Measurements from ENCODE around the gene UTP25. TPM values are rescaled to one million over a fixed set of nuclear protein-coding genes. Genes with fewer than 3 reads are reported as not detected.

UTP25 gene
- total and polyA plus RNA-seq, 2 experiments from 2014 or later, result 3.6 to 8.9 TPM

DNA sequence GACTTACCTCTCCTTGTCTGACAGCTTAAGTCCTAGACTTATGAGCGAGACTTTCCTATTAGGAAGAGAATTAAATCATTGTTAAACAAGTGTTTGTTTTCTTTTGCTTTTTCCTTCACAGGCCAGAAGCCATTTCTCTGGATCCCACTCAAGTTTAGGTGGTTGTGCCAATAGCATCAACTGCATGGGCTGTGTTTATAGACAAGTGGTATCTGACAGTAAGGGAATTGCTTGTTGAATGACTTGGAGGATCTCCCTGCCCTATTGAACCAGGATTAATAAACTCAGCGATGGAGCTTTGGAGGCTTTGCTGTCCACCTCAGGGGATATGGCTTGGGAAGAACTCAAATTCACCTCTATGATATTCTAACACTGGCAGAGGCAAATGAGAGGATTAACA lies 43.7 kb downstream of the UTP25 start:
- Histone ChIP-seq H3K36me3 (ENCODE audit: insufficient read depth) (peaks cover 5% of the 10 kb centered on the region; the same call in 1 of the 2 replicates), H3K4me2 (no peak overlapping the region), H3F3A (replicated peaks; ENCODE audit: low read depth) (no peaks in the 10 kb centered on the region), H3K27me3 (ENCODE audit: insufficient read depth) (no peaks in the 10 kb centered on the region), H3K79me2 (replicated peaks; ENCODE audit: insufficient read depth) (no peaks in the 10 kb centered on the region), H4K20me1 (replicated peaks; ENCODE audit: insufficient read depth) (no peaks in the 10 kb centered on the region), H3K4me1 (ENCODE audit: insufficient read depth) (no peaks in the 10 kb centered on the region), H3K9me2 (ENCODE audit: insufficient read depth) (no peaks in the 10 kb centered on the region), H3K4me3 (no peak overlapping the region), H2AFZ (no peak overlapping the region), H3K27ac (ENCODE audit: low read depth) (no peak overlapping the region)
- Mint-ChIP-seq H3K27ac (no peak overlapping the region), H3K4me3 (no peak overlapping the region), H3K9me3 (peaks cover 16% of the 10 kb centered on the region), H3K36me3 (ENCODE audit: low read depth) (peaks cover 4% of the 10 kb centered on the region; the same call in 2 of the 3 replicates), H3K4me1 (peaks cover 3% of the 10 kb centered on the region; the same call in 1 of the 3 replicates), H3K27me3 (ENCODE audit: insufficient read depth, low read depth, poor library complexity) (no peaks in the 10 kb centered on the region)
- DNase-seq (ENCODE audit: low spot score) (no peak), ATAC-seq (no peak)
- TF ChIP-seq, protein P1, sequence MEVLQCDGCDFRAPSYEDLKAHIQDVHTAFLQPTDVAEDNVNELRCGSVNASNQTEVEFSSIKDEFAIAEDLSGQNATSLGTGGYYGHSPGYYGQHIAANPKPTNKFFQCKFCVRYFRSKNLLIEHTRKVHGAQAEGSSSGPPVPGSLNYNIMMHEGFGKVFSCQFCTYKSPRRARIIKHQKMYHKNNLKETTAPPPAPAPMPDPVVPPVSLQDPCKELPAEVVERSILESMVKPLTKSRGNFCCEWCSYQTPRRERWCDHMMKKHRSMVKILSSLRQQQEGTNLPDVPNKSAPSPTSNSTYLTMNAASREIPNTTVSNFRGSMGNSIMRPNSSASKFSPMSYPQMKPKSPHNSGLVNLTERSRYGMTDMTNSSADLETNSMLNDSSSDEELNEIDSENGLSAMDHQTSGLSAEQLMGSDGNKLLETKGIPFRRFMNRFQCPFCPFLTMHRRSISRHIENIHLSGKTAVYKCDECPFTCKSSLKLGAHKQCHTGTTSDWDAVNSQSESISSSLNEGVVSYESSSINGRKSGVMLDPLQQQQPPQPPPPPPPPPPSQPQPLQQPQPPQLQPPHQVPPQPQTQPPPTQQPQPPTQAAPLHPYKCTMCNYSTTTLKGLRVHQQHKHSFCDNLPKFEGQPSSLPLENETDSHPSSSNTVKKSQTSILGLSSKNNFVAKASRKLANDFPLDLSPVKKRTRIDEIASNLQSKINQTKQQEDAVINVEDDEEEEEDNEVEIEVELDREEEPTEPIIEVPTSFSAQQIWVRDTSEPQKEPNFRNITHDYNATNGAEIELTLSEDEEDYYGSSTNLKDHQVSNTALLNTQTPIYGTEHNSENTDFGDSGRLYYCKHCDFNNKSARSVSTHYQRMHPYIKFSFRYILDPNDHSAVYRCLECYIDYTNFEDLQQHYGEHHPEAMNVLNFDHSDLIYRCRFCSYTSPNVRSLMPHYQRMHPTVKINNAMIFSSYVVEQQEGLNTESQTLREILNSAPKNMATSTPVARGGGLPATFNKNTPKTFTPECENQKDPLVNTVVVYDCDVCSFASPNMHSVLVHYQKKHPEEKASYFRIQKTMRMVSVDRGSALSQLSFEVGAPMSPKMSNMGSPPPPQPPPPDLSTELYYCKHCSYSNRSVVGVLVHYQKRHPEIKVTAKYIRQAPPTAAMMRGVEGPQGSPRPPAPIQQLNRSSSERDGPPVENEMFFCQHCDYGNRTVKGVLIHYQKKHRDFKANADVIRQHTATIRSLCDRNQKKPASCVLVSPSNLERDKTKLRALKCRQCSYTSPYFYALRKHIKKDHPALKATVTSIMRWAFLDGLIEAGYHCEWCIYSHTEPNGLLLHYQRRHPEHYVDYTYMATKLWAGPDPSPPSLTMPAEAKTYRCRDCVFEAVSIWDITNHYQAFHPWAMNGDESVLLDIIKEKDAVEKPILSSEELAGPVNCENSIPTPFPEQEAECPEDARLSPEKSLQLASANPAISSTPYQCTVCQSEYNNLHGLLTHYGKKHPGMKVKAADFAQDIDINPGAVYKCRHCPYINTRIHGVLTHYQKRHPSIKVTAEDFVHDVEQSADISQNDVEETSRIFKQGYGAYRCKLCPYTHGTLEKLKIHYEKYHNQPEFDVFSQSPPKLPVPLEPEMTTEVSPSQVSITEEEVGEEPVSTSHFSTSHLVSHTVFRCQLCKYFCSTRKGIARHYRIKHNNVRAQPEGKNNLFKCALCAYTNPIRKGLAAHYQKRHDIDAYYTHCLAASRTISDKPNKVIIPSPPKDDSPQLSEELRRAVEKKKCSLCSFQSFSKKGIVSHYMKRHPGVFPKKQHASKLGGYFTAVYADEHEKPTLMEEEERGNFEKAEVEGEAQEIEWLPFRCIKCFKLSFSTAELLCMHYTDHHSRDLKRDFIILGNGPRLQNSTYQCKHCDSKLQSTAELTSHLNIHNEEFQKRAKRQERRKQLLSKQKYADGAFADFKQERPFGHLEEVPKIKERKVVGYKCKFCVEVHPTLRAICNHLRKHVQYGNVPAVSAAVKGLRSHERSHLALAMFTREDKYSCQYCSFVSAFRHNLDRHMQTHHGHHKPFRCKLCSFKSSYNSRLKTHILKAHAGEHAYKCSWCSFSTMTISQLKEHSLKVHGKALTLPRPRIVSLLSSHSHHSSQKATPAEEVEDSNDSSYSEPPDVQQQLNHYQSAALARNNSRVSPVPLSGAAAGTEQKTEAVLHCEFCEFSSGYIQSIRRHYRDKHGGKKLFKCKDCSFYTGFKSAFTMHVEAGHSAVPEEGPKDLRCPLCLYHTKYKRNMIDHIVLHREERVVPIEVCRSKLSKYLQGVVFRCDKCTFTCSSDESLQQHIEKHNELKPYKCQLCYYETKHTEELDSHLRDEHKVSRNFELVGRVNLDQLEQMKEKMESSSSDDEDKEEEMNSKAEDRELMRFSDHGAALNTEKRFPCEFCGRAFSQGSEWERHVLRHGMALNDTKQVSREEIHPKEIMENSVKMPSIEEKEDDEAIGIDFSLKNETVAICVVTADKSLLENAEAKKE (CRISPR knock-in tag; IDR thresholded peaks at IDR 0.05), result no peak
- TF ChIP-seq CREB1 (CRISPR knock-in tag; IDR thresholded peaks at IDR 0.05; ENCODE audit: low read depth) (no peak), ZNF331 (CRISPR knock-in tag; IDR thresholded peaks at IDR 0.05; ENCODE audit: low read depth) (no peak), JUNB (IDR thresholded peaks at IDR 0.05; ENCODE audit: unreplicated experiment) (no peak), NANOG (IDR thresholded peaks at IDR 0.05; ENCODE audit: borderline replicate concordance) (no peak), EZH2 (IDR thresholded peaks at IDR 0.05; ENCODE audit: low read depth, unreplicated experiment) (no peak), POLR2AphosphoS5 (IDR thresholded peaks at IDR 0.05; ENCODE audit: low read depth) (no peak), STAT1 (IDR thresholded peaks at IDR 0.05; ENCODE audit: unreplicated experiment) (no peak), ZNF114 (CRISPR knock-in tag; IDR thresholded peaks at IDR 0.05) (no peak), EZH2phosphoT487 (IDR thresholded peaks at IDR 0.05; ENCODE audit: unreplicated experiment) (no peak)
- TF ChIP-seq, protein P2, sequence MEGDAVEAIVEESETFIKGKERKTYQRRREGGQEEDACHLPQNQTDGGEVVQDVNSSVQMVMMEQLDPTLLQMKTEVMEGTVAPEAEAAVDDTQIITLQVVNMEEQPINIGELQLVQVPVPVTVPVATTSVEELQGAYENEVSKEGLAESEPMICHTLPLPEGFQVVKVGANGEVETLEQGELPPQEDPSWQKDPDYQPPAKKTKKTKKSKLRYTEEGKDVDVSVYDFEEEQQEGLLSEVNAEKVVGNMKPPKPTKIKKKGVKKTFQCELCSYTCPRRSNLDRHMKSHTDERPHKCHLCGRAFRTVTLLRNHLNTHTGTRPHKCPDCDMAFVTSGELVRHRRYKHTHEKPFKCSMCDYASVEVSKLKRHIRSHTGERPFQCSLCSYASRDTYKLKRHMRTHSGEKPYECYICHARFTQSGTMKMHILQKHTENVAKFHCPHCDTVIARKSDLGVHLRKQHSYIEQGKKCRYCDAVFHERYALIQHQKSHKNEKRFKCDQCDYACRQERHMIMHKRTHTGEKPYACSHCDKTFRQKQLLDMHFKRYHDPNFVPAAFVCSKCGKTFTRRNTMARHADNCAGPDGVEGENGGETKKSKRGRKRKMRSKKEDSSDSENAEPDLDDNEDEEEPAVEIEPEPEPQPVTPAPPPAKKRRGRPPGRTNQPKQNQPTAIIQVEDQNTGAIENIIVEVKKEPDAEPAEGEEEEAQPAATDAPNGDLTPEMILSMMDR (conservative IDR thresholded peaks at IDR 0.05; ENCODE audit: low read depth in 2 of 2), result no peak
- TF ChIP-seq, protein P3, sequence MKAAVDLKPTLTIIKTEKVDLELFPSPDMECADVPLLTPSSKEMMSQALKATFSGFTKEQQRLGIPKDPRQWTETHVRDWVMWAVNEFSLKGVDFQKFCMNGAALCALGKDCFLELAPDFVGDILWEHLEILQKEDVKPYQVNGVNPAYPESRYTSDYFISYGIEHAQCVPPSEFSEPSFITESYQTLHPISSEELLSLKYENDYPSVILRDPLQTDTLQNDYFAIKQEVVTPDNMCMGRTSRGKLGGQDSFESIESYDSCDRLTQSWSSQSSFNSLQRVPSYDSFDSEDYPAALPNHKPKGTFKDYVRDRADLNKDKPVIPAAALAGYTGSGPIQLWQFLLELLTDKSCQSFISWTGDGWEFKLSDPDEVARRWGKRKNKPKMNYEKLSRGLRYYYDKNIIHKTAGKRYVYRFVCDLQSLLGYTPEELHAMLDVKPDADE (IDR thresholded peaks at IDR 0.05), result no peak
- TF ChIP-seq, protein P4, sequence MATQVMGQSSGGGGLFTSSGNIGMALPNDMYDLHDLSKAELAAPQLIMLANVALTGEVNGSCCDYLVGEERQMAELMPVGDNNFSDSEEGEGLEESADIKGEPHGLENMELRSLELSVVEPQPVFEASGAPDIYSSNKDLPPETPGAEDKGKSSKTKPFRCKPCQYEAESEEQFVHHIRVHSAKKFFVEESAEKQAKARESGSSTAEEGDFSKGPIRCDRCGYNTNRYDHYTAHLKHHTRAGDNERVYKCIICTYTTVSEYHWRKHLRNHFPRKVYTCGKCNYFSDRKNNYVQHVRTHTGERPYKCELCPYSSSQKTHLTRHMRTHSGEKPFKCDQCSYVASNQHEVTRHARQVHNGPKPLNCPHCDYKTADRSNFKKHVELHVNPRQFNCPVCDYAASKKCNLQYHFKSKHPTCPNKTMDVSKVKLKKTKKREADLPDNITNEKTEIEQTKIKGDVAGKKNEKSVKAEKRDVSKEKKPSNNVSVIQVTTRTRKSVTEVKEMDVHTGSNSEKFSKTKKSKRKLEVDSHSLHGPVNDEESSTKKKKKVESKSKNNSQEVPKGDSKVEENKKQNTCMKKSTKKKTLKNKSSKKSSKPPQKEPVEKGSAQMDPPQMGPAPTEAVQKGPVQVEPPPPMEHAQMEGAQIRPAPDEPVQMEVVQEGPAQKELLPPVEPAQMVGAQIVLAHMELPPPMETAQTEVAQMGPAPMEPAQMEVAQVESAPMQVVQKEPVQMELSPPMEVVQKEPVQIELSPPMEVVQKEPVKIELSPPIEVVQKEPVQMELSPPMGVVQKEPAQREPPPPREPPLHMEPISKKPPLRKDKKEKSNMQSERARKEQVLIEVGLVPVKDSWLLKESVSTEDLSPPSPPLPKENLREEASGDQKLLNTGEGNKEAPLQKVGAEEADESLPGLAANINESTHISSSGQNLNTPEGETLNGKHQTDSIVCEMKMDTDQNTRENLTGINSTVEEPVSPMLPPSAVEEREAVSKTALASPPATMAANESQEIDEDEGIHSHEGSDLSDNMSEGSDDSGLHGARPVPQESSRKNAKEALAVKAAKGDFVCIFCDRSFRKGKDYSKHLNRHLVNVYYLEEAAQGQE (IDR thresholded peaks at IDR 0.05; ENCODE audit: unreplicated experiment), result no peak
